ENCODE data around the gene TSC2.

TSC2 gene

GRCh38 chr16:2005646-2006045, 42.1 kb upstream of the TSC2 start:
- no peak overlapping the region for H3K4me3 ChIP-seq (ENCODE audit: low read depth, low read length)
- no peak for DNase-seq (ENCODE audit: low read depth)
- TF ChIP-seq, protein P1, sequence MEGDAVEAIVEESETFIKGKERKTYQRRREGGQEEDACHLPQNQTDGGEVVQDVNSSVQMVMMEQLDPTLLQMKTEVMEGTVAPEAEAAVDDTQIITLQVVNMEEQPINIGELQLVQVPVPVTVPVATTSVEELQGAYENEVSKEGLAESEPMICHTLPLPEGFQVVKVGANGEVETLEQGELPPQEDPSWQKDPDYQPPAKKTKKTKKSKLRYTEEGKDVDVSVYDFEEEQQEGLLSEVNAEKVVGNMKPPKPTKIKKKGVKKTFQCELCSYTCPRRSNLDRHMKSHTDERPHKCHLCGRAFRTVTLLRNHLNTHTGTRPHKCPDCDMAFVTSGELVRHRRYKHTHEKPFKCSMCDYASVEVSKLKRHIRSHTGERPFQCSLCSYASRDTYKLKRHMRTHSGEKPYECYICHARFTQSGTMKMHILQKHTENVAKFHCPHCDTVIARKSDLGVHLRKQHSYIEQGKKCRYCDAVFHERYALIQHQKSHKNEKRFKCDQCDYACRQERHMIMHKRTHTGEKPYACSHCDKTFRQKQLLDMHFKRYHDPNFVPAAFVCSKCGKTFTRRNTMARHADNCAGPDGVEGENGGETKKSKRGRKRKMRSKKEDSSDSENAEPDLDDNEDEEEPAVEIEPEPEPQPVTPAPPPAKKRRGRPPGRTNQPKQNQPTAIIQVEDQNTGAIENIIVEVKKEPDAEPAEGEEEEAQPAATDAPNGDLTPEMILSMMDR (IDR thresholded peaks at IDR 0.05; ENCODE audit: control insufficient read depth, extremely low read depth, insufficient read depth): peak; percentile 37

DNA sequence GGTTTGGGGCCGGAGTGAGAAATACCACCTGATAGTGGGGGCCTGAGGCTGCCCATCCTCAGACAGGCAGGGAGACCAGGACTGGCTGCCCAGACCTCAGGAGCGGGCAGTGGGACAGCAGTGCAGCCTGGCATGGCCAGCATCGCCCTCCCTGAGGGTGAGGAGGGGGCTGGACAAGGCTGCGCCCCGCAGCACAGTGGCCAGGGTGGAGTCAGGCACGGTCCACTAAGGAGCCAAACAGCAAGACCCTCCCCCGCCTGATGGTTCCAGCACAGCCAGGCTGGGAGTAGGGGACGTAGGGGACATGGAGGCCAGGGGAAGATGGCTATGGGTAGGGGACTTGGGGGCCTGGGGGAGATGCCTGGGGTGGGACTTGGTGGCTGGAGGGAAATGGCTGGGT, 41.5 kb upstream of the TSC2 start:
- DNase-seq (ENCODE audit: low read depth): no peak
- TF ChIP-seq, protein P1 (IDR thresholded peaks at IDR 0.05; ENCODE audit: control insufficient read depth, extremely low read depth, insufficient read depth): no peak
- no peak overlapping the region for H3K4me3 ChIP-seq (ENCODE audit: low read depth, low read length)

GRCh38 chr16:2007081-2007836, 40.5 kb upstream of the TSC2 start:
- no peak for DNase-seq (ENCODE audit: low read depth)
- H3K4me3 ChIP-seq (ENCODE audit: low read depth, low read length): peak overlapping the region; percentile 80
- TF ChIP-seq, protein P1 (IDR thresholded peaks at IDR 0.05; ENCODE audit: control insufficient read depth, extremely low read depth, insufficient read depth): no peak

- DNase-seq (ENCODE audit: low read depth): peak; percentile 94
- H3K4me3 ChIP-seq (ENCODE audit: low read depth, low read length): peak overlapping the region; percentile 80
- TF ChIP-seq, protein P1 (IDR thresholded peaks at IDR 0.05; ENCODE audit: control insufficient read depth, extremely low read depth, insufficient read depth): no peak
Measured at GRCh38 chr16:2008009-2008526, 39.7 kb upstream of the TSC2 start.

DNA sequence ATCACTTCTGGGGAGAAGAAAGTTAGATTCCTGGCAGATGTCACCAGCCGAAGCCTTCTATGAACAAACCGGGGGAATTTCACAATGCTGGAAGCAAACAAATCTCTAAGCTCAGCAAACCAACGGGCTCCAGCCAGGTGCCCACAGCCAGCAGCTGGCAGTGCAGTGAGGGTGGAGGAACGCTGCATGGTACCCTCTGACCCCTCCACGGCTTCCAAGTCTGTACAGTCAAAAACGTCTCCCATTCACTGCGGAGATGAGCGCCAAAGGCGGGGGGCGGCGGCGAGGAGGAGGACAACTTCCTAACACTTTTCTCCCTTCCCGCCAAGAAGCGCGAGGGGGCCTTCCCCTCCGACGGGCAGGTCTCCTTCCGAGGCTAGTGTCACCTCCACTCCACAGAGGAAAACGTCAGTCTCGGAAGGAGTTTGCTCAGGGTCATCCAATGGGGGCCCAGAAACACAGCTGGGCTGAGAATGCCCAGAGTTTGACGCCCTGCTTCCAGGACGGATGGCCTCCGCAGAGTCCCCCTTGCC, 39.1 kb upstream of the TSC2 start:
- no peak for DNase-seq (ENCODE audit: low read depth)

GRCh38 chr16:2009164-2009711, 38.5 kb upstream of the TSC2 start:
- DNase-seq (ENCODE audit: low read depth): no peak
- peak overlapping the region; percentile 80 for H3K4me3 ChIP-seq (ENCODE audit: low read depth, low read length)
- TF ChIP-seq, protein P1 (IDR thresholded peaks at IDR 0.05; ENCODE audit: control insufficient read depth, extremely low read depth, insufficient read depth): no peak

More for the DNA sequence above, 39.1 kb upstream of the TSC2 start:
- H3K4me3 ChIP-seq (ENCODE audit: low read depth, low read length): peak overlapping the region; percentile 80
- TF ChIP-seq, protein P1 (IDR thresholded peaks at IDR 0.05; ENCODE audit: control insufficient read depth, extremely low read depth, insufficient read depth): no peak
